Measurements from ENCODE around the gene DYNC1I1. TPM values are rescaled to one million over a fixed set of nuclear protein-coding genes. Genes with fewer than 3 reads are reported as not detected.

DYNC1I1 gene
- total RNA-seq, 1 donor from 2014 or later, result 24.3 TPM

- no peak for DNase-seq (ENCODE audit: low spot score)
- intact Hi-C loops (cut with DNase I), result loop anchor here (10.0 kb wide), 1 partner anchor 64 kb away; no protein-coding TSS in a partner anchor
These were observed 216.9 kb downstream of the DYNC1I1 start for GRCh38 chr7:95989301-95989700.

- intact Hi-C loops (cut with DNase I), result no loop called here
- no peak for DNase-seq (ENCODE audit: low spot score)
These were observed 221.0 kb downstream of the DYNC1I1 start for GRCh38 chr7:95993380-95993779.

GRCh38 chr7:95996174-95996573 is 223.8 kb downstream of the DYNC1I1 start:
- intact Hi-C loops (cut with DNase I), result no loop called here
- no peak for DNase-seq (ENCODE audit: low spot score)

- DNase-seq (ENCODE audit: low spot score), result no peak
- intact Hi-C loops (cut with DNase I), result no loop called here
These were observed 224.5 kb downstream of the DYNC1I1 start for GRCh38 chr7:95996886-95997285.

- intact Hi-C loops (cut with DNase I), result no loop called here
- DNase-seq (ENCODE audit: low spot score), result no peak
These were observed 225.3 kb downstream of the DYNC1I1 start for GRCh38 chr7:95997632-95998031.

GRCh38 chr7:95999481-95999880 is 227.1 kb downstream of the DYNC1I1 start:
- DNase-seq (ENCODE audit: low spot score), result no peak
- intact Hi-C loops (cut with DNase I), result no loop called here

- intact Hi-C loops (cut with DNase I), result no loop called here
- no peak for DNase-seq (ENCODE audit: low spot score)
These were observed 232.2 kb downstream of the DYNC1I1 start for GRCh38 chr7:96004578-96004977.

- intact Hi-C loops (cut with DNase I), result no loop called here
- no peak for DNase-seq (ENCODE audit: low spot score)
These were observed 232.9 kb downstream of the DYNC1I1 start for GRCh38 chr7:96005271-96005670.

- no peak for DNase-seq (ENCODE audit: low spot score)
- intact Hi-C loops (cut with DNase I), result no loop called here
These were observed 236.8 kb downstream of the DYNC1I1 start for GRCh38 chr7:96009148-96009547.

- intact Hi-C loops (cut with DNase I), result no loop called here
- no peak for DNase-seq (ENCODE audit: low spot score)
These were observed 241.5 kb downstream of the DYNC1I1 start for GRCh38 chr7:96013836-96014235.

- DNase-seq (ENCODE audit: low spot score), result no peak
- intact Hi-C loops (cut with DNase I), result no loop called here
These were observed 242.3 kb downstream of the DYNC1I1 start for GRCh38 chr7:96014617-96015016.

GRCh38 chr7:96016056-96016586 is 243.8 kb downstream of the DYNC1I1 start:
- DNase-seq (ENCODE audit: low spot score), result no peak
- intact Hi-C loops (cut with DNase I), result no loop called here

GRCh38 chr7:96016735-96017134 is 244.4 kb downstream of the DYNC1I1 start:
- DNase-seq (ENCODE audit: low spot score), result no peak
- intact Hi-C loops (cut with DNase I), result no loop called here

GRCh38 chr7:96017877-96018276 is 245.5 kb downstream of the DYNC1I1 start:
- intact Hi-C loops (cut with DNase I), result no loop called here
- no peak for DNase-seq (ENCODE audit: low spot score)

- intact Hi-C loops (cut with DNase I), result no loop called here
- DNase-seq (ENCODE audit: low spot score), result no peak
These were observed 249.2 kb downstream of the DYNC1I1 start for GRCh38 chr7:96021568-96021967.

GRCh38 chr7:96023387-96023786 is 251.0 kb downstream of the DYNC1I1 start:
- intact Hi-C loops (cut with DNase I), result no loop called here
- no peak for DNase-seq (ENCODE audit: low spot score)

- no peak for DNase-seq (ENCODE audit: low spot score)
- intact Hi-C loops (cut with DNase I), result no loop called here
These were observed 253.7 kb downstream of the DYNC1I1 start for GRCh38 chr7:96026010-96026409.

GRCh38 chr7:96026611-96027010 is 254.3 kb downstream of the DYNC1I1 start:
- no peak for DNase-seq (ENCODE audit: low spot score)
- intact Hi-C loops (cut with DNase I), result no loop called here

GRCh38 chr7:96028729-96029128 is 256.4 kb downstream of the DYNC1I1 start:
- no peak for DNase-seq (ENCODE audit: low spot score)
- intact Hi-C loops (cut with DNase I), result no loop called here

- DNase-seq (ENCODE audit: low spot score), result no peak
- intact Hi-C loops (cut with DNase I), result no loop called here
These were observed 260.8 kb downstream of the DYNC1I1 start for GRCh38 chr7:96033009-96033598.

- intact Hi-C loops (cut with DNase I), result no loop called here
- DNase-seq (ENCODE audit: low spot score), result no peak
These were observed 262.8 kb downstream of the DYNC1I1 start for GRCh38 chr7:96034940-96035727.
